Ishikawa (cell line): ENCODE results near the gene SH3GL1.

Experiments used
- CEBPB ChIP-seq: IDR thresholded peaks from 2 replicates; pipeline ENCODE4 v1.6.1; 2012
- CREB1 ChIP-seq: IDR thresholded peaks from 2 replicates; pipeline ENCODE4 v1.6.1; 2012; ENCODE audit warnings: low read depth
- EGR1 ChIP-seq: IDR thresholded peaks from 2 replicates; pipeline ENCODE4 v1.6.1; 2012
- EP300 ChIP-seq: IDR thresholded peaks from 2 replicates; pipeline ENCODE4 v1.6.1; 2012; ENCODE audit warnings: borderline replicate concordance
- FOXM1 ChIP-seq: IDR thresholded peaks from 2 replicates; pipeline ENCODE4 v1.6.1; 2012; ENCODE audit warnings: low read depth, borderline replicate concordance
- MAX ChIP-seq: IDR thresholded peaks from 2 replicates; pipeline ENCODE4 v1.6.1; 2012
- RAD21 ChIP-seq: IDR thresholded peaks from 2 replicates; pipeline ENCODE4 v1.6.1; 2012; ENCODE audit warnings: low read depth
- REST ChIP-seq: IDR thresholded peaks from 2 replicates; pipeline ENCODE4 v1.6.1; 2012; ENCODE audit warnings: low read depth, mild to moderate bottlenecking
- TAF1 ChIP-seq: IDR thresholded peaks from 2 replicates; pipeline ENCODE4 v1.6.1; 2012; ENCODE audit warnings: low read depth, mild to moderate bottlenecking
- TCF12 ChIP-seq: IDR thresholded peaks from 2 replicates; pipeline ENCODE4 v1.6.1; 2012; ENCODE audit warnings: low read depth
- TEAD4 ChIP-seq: IDR thresholded peaks from 2 replicates; pipeline ENCODE4 v1.6.1; 2012
- USF1 ChIP-seq: IDR thresholded peaks from 2 replicates; pipeline ENCODE4 v1.6.1; 2012
- YY1 ChIP-seq: IDR thresholded peaks from 2 replicates; pipeline ENCODE4 v1.6.1; 2012; ENCODE audit warnings: low read depth
- ZBTB7A ChIP-seq: IDR thresholded peaks from 2 replicates; pipeline ENCODE4 v1.6.1; 2012; ENCODE audit warnings: low read depth

GRCh38 chr19:4403005-4403761 is 2.8 kb upstream of the SH3GL1 start:
- TF ChIP-seq CEBPB = no peak
- no peak for TF ChIP-seq TAF1
- no peak for TF ChIP-seq FOXM1
- no peak for TF ChIP-seq REST
- no peak for TF ChIP-seq TCF12
- TF ChIP-seq EP300 = no peak
- TF ChIP-seq CREB1 = no peak
- TF ChIP-seq MAX = no peak
- TF ChIP-seq YY1 = no peak
- no peak for TF ChIP-seq RAD21
- TF ChIP-seq ZBTB7A = no peak
- no peak for TF ChIP-seq EGR1
- no peak for TF ChIP-seq TEAD4
- TF ChIP-seq USF1 = no peak
